ENCODE results near the gene CTNNBL1. TPM values are rescaled to one million over a fixed set of nuclear protein-coding genes. Genes with fewer than 3 reads are reported as not detected.

The CTNNBL1 gene
- total RNA-seq, 1 donor from 2014 or later = 30.0 TPM

- FAIRE-seq (peak; percentile 73), DNase-seq (ENCODE audit: low read depth) (no peak)
- H3K4me3 ChIP-seq (ENCODE audit: low read depth, low read length) = no peak overlapping the region
- H3K27me3 ChIP-seq (ENCODE audit: control insufficient read depth, insufficient read depth, low read length) = no peaks in the 10 kb centered on the region
- TF ChIP-seq, protein P1, sequence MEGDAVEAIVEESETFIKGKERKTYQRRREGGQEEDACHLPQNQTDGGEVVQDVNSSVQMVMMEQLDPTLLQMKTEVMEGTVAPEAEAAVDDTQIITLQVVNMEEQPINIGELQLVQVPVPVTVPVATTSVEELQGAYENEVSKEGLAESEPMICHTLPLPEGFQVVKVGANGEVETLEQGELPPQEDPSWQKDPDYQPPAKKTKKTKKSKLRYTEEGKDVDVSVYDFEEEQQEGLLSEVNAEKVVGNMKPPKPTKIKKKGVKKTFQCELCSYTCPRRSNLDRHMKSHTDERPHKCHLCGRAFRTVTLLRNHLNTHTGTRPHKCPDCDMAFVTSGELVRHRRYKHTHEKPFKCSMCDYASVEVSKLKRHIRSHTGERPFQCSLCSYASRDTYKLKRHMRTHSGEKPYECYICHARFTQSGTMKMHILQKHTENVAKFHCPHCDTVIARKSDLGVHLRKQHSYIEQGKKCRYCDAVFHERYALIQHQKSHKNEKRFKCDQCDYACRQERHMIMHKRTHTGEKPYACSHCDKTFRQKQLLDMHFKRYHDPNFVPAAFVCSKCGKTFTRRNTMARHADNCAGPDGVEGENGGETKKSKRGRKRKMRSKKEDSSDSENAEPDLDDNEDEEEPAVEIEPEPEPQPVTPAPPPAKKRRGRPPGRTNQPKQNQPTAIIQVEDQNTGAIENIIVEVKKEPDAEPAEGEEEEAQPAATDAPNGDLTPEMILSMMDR (IDR thresholded peaks at IDR 0.05; ENCODE audit: insufficient read depth, low read length, severe bottlenecking) = no peak
- H3K36me3 ChIP-seq (ENCODE audit: control insufficient read depth, insufficient read depth, low read length) = no peaks in the 10 kb centered on the region
These were observed 200.6 kb downstream of the CTNNBL1 start for GRCh38 chr20:37894454-37894853.

- Histone ChIP-seq H3K36me3 (ENCODE audit: control insufficient read depth, insufficient read depth, low read length) (no peaks in the 10 kb centered on the region), H3K4me3 (ENCODE audit: low read depth, low read length) (no peak overlapping the region), H3K27me3 (ENCODE audit: control insufficient read depth, insufficient read depth, low read length) (no peaks in the 10 kb centered on the region)
- TF ChIP-seq, protein P1 (IDR thresholded peaks at IDR 0.05; ENCODE audit: insufficient read depth, low read length, severe bottlenecking) = no peak
- DNase-seq (ENCODE audit: low read depth) = no peak
- FAIRE-seq = no peak
These were observed 201.3 kb downstream of the CTNNBL1 start for GRCh38 chr20:37895166-37895565.

GRCh38 chr20:37896932-37897548 lies 203.2 kb downstream of the CTNNBL1 start:
- no peak for DNase-seq (ENCODE audit: low read depth)
- TF ChIP-seq, protein P1 (IDR thresholded peaks at IDR 0.05; ENCODE audit: insufficient read depth, low read length, severe bottlenecking) = peak; percentile 5
- H3K36me3 ChIP-seq (ENCODE audit: control insufficient read depth, insufficient read depth, low read length) = no peaks in the 10 kb centered on the region
- no peak for FAIRE-seq
- H3K27me3 ChIP-seq (ENCODE audit: control insufficient read depth, insufficient read depth, low read length) = no peaks in the 10 kb centered on the region
- no peak overlapping the region for H3K4me3 ChIP-seq (ENCODE audit: low read depth, low read length)

- DNase-seq (ENCODE audit: low read depth) = peak; percentile 78
- TF ChIP-seq, protein P1 (IDR thresholded peaks at IDR 0.05; ENCODE audit: insufficient read depth, low read length, severe bottlenecking) = no peak
- no peak for FAIRE-seq
- Histone ChIP-seq H3K36me3 (ENCODE audit: control insufficient read depth, insufficient read depth, low read length) (no peaks in the 10 kb centered on the region), H3K27me3 (ENCODE audit: control insufficient read depth, insufficient read depth, low read length) (no peaks in the 10 kb centered on the region), H3K4me3 (ENCODE audit: low read depth, low read length) (no peak overlapping the region)
These were observed 204.6 kb downstream of the CTNNBL1 start for GRCh38 chr20:37898233-37899104.

- TF ChIP-seq, protein P1 (IDR thresholded peaks at IDR 0.05; ENCODE audit: insufficient read depth, low read length, severe bottlenecking) = no peak
- no peaks in the 10 kb centered on the region for H3K27me3 ChIP-seq (ENCODE audit: control insufficient read depth, insufficient read depth, low read length)
- FAIRE-seq = no peak
- DNase-seq (ENCODE audit: low read depth) = peak; percentile 59
- H3K4me3 ChIP-seq (ENCODE audit: low read depth, low read length) = no peak overlapping the region
- H3K36me3 ChIP-seq (ENCODE audit: control insufficient read depth, insufficient read depth, low read length) = no peaks in the 10 kb centered on the region
These were observed 205.5 kb downstream of the CTNNBL1 start for GRCh38 chr20:37899105-37900045.

Data from bronchial epithelial cell (primary cell).